ENCODE measurements around the gene NHLRC3.

Gene NHLRC3

GRCh38 chr13:39016087-39016486 lies 22.2 kb upstream of the NHLRC3 start:
- H3K79me2 ChIP-seq (ENCODE audit: insufficient read depth, low read length), result no peaks in the 10 kb centered on the region
- no peaks in the 10 kb centered on the region for H3K4me1 ChIP-seq (ENCODE audit: insufficient read depth, low read length)
- H3K36me3 ChIP-seq (ENCODE audit: insufficient read depth, low read length), result peaks cover 77% of the 10 kb centered on the region
- no peak overlapping the region for H3K9ac ChIP-seq (ENCODE audit: low read depth, low read length)
- TF ChIP-seq EZH2 (IDR thresholded peaks at IDR 0.05; ENCODE audit: borderline replicate concordance, low read depth, low read length, severe bottlenecking) (no peak), CTCF (IDR thresholded peaks at IDR 0.05; ENCODE audit: borderline replicate concordance, extremely low read depth, low read length, poor library complexity, severe bottlenecking) (no peak)
- ATAC-seq (ENCODE audit: insufficient read depth, low read depth) (no peak), DNase-seq (no peak)
- H3K9me3 ChIP-seq (ENCODE audit: insufficient read depth, low read length, severe bottlenecking), result no peaks in the 10 kb centered on the region
- no peak overlapping the region for H3K27ac ChIP-seq (ENCODE audit: low read length)
- no peak overlapping the region for H3K4me3 ChIP-seq (ENCODE audit: low read depth in 1 of 2, low read length in 2 of 2)
- H3K4me2 ChIP-seq (ENCODE audit: insufficient read depth, low read length), result no peak overlapping the region
- H3K27me3 ChIP-seq (ENCODE audit: insufficient read depth, low read length, poor library complexity), result no peaks in the 10 kb centered on the region
- H2AFZ ChIP-seq (ENCODE audit: low read depth, low read length), result no peak overlapping the region
- no peaks in the 10 kb centered on the region for H4K20me1 ChIP-seq (ENCODE audit: insufficient read depth, low read length)

DNA sequence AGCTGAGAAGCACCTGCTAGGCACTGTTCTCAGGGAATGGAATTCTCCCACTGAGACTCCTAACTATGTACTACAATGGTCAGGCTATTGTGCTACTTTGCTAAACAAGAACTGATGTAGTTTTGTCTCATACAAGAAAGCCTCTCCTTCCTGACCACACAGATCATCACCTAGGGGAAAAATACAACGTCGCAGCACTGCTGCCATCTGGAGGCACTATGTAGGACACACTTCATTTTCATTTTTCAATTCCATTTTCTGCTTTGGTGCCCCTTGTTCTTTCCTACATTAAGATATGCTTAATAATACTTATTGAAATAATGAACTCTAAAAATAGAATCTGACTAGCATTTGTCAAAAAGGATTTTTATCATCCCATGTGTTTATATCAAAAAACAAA lies 21.5 kb upstream of the NHLRC3 start:
- DNase-seq, result peak; percentile 16
- H3K4me2 ChIP-seq (ENCODE audit: insufficient read depth, low read length), result no peak overlapping the region
- H3K27ac ChIP-seq (ENCODE audit: low read length), result no peak overlapping the region
- no peaks in the 10 kb centered on the region for H3K4me1 ChIP-seq (ENCODE audit: insufficient read depth, low read length)
- TF ChIP-seq CTCF (IDR thresholded peaks at IDR 0.05; ENCODE audit: borderline replicate concordance, extremely low read depth, low read length, poor library complexity, severe bottlenecking) (peak; percentile 64), EZH2 (IDR thresholded peaks at IDR 0.05; ENCODE audit: borderline replicate concordance, low read depth, low read length, severe bottlenecking) (no peak)
- no peaks in the 10 kb centered on the region for H3K79me2 ChIP-seq (ENCODE audit: insufficient read depth, low read length)
- no peaks in the 10 kb centered on the region for H4K20me1 ChIP-seq (ENCODE audit: insufficient read depth, low read length)
- peak; percentile 76 for ATAC-seq (ENCODE audit: insufficient read depth, low read depth)
- H3K9me3 ChIP-seq (ENCODE audit: insufficient read depth, low read length, severe bottlenecking), result no peaks in the 10 kb centered on the region
- no peak overlapping the region for H3K9ac ChIP-seq (ENCODE audit: low read depth, low read length)
- H3K4me3 ChIP-seq (ENCODE audit: low read depth in 1 of 2, low read length in 2 of 2), result no peak overlapping the region
- H3K27me3 ChIP-seq (ENCODE audit: insufficient read depth, low read length, poor library complexity), result no peaks in the 10 kb centered on the region
- no peak overlapping the region for H2AFZ ChIP-seq (ENCODE audit: low read depth, low read length)
- peaks cover 77% of the 10 kb centered on the region for H3K36me3 ChIP-seq (ENCODE audit: insufficient read depth, low read length)

DNA sequence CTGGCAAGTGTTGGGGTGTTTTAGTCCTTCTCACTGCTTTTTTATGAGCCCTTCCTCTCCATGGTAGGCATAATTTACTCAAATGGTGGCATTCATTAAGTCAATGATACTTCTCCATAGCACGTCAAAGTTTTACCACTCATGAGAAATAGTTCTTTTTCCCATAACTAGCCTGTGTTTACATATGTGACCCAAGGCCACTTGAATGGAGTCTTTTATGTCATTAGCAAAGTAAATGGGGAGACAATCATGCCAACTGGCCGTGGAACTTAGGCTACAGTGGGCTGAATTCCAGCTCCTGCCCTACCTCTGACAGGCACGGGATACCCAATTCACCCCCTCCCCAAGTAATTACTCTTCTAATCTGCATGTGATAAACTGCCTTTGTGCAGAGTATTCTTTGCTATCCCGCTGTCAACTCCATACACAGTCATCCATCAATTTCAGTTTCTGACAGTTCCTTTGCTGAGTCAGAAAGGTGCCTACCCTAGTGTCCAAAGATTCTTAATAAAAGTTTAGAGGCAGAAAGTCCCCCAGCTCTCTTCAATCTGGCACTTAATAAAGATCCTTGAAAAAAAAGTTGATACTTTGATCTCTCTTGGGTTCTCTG lies 17.3 kb upstream of the NHLRC3 start:
- Histone ChIP-seq H3K4me3 (ENCODE audit: low read depth in 1 of 2, low read length in 2 of 2) (no peak overlapping the region), H3K27me3 (ENCODE audit: insufficient read depth, low read length, poor library complexity) (no peaks in the 10 kb centered on the region), H2AFZ (ENCODE audit: low read depth, low read length) (no peak overlapping the region), H3K27ac (ENCODE audit: low read length) (no peak overlapping the region), H3K9me3 (ENCODE audit: insufficient read depth, low read length, severe bottlenecking) (no peaks in the 10 kb centered on the region), H3K4me2 (ENCODE audit: insufficient read depth, low read length) (no peak overlapping the region), H3K36me3 (ENCODE audit: insufficient read depth, low read length) (peaks cover 77% of the 10 kb centered on the region), H3K9ac (ENCODE audit: low read depth, low read length) (no peak overlapping the region), H4K20me1 (ENCODE audit: insufficient read depth, low read length) (no peaks in the 10 kb centered on the region; the same call in 1 of the 2 replicates), H3K79me2 (ENCODE audit: insufficient read depth, low read length) (no peaks in the 10 kb centered on the region), H3K4me1 (ENCODE audit: insufficient read depth, low read length) (no peaks in the 10 kb centered on the region)
- TF ChIP-seq CTCF (IDR thresholded peaks at IDR 0.05; ENCODE audit: borderline replicate concordance, extremely low read depth, low read length, poor library complexity, severe bottlenecking) (no peak), EZH2 (IDR thresholded peaks at IDR 0.05; ENCODE audit: borderline replicate concordance, low read depth, low read length, severe bottlenecking) (no peak)
- no peak for DNase-seq
- ATAC-seq (ENCODE audit: insufficient read depth, low read depth), result no peak
